Calu3 (cell line): ENCODE data around the gene FARP1. TPM values are rescaled to one million over a fixed set of nuclear protein-coding genes. Genes with fewer than 3 reads are reported as not detected.
"Not testable (repeated sequence)": the region's sequence is repeated elsewhere in the genome, so short reads cannot be mapped to it uniquely, and the experiment has no call there.

Source experiments
- BruUV-seq: library from RNA; stranded (reverse); fragments of 400-500 nt; replicated peaks from 2 replicates; lab custom pipeline; 2021; lab: Mats Ljungman, UMichigan
- CTCF ChIA-PET: fragments of 300-600 bp; sonication (Branson Sonifier 250); formaldehyde crosslinking; loops from one replicate; lab custom pipeline; 2022; ENCODE audit warnings: antibody characterized with exemption; lab: Charles Lee
- DNase-seq: peaks from one replicate; pipeline ENCODE4 v3.0.0; 2022
- H3K27ac Mint-ChIP-seq: one replicate; pipeline ENCODE4 v1.8.0; 2022; ENCODE audit warnings: mixed read lengths; ENCODE audit not compliant: unreplicated experiment
- H3K27me3 Mint-ChIP-seq: one replicate; pipeline ENCODE4 v1.8.0; 2022; ENCODE audit warnings: mixed read lengths; ENCODE audit not compliant: unreplicated experiment
- H3K36me3 Mint-ChIP-seq: one replicate; pipeline ENCODE4 v1.8.0; 2022; ENCODE audit warnings: mild to moderate bottlenecking, moderate library complexity, mixed read lengths; ENCODE audit not compliant: insufficient read depth, unreplicated experiment
- H3K4me1 Mint-ChIP-seq: one replicate; pipeline ENCODE4 v1.8.0; 2022; ENCODE audit warnings: mild to moderate bottlenecking, low read depth, mixed read lengths; ENCODE audit not compliant: unreplicated experiment
- H3K4me3 Mint-ChIP-seq: one replicate; pipeline ENCODE4 v1.8.0; 2022; ENCODE audit warnings: mild to moderate bottlenecking, low read depth, moderate library complexity, mixed read lengths; ENCODE audit not compliant: unreplicated experiment
- H3K9me3 Mint-ChIP-seq: one replicate; pipeline ENCODE4 v1.8.0; 2022; ENCODE audit warnings: low read depth, mixed read lengths; ENCODE audit not compliant: unreplicated experiment
- CTCF ChIP-seq: fragments of 200-600 bp; IDR thresholded peaks from one replicate; pipeline ENCODE4 v1.8.0; 2022; ENCODE audit warnings: antibody characterized with exemption; ENCODE audit not compliant: unreplicated experiment
- intact Hi-C: fragments of 100-400 bp; cut with micrococcal nuclease; formaldehyde crosslinking; loops from one replicate; pipeline ENCODE4 v1.10.0; 2022; ENCODE audit not compliant: unreplicated experiment
- total RNA-seq: library from RNA; stranded (reverse); gene quantifications from 2 replicates; pipeline ENCODE4 v1.2.3, GENCODE V29; 2022

The FARP1 gene
- total RNA-seq, 1 experiment from 2014 or later = 47.0 TPM

- H3K27ac Mint-ChIP-seq = no peak overlapping the region
- peaks cover 18% of the 10 kb centered on the region for H3K4me1 Mint-ChIP-seq
Observed at GRCh38 chr13:98270819-98271218, 127.9 kb downstream of the FARP1 start.

GRCh38 chr13:98271646-98272045 is 128.8 kb downstream of the FARP1 start:
- peaks cover 26% of the 10 kb centered on the region for H3K4me1 Mint-ChIP-seq
- CTCF ChIA-PET = interaction anchor here (1.1 kb wide), 1 partner anchor 8 kb away, joined by 3 read pairs; no protein-coding TSS in a partner anchor

More at GRCh38 chr13:98270819-98271218, 127.9 kb downstream of the FARP1 start:
- CTCF ChIA-PET = interaction anchor here (1.1 kb wide), 1 partner anchor 9 kb away, joined by 3 read pairs; no protein-coding TSS in a partner anchor
- no peaks in the 10 kb centered on the region for H3K27me3 Mint-ChIP-seq
- H3K4me3 Mint-ChIP-seq = no peak overlapping the region
- H3K36me3 Mint-ChIP-seq = peaks cover 7% of the 10 kb centered on the region
- H3K9me3 Mint-ChIP-seq = no peaks in the 10 kb centered on the region
- BruUV-seq = no TSS peak
- intact Hi-C loops = no loop called here
- DNase-seq = no peak
- no peak for TF ChIP-seq CTCF

GRCh38 chr13:98272549-98272948 is 129.7 kb downstream of the FARP1 start:
- Mint-ChIP-seq H3K4me3 (no peak overlapping the region), H3K36me3 (no peaks in the 10 kb centered on the region), H3K4me1 (peaks cover 26% of the 10 kb centered on the region), H3K27ac (no peak overlapping the region), H3K9me3 (no peaks in the 10 kb centered on the region), H3K27me3 (no peaks in the 10 kb centered on the region)
- no peak for DNase-seq
- no peak for TF ChIP-seq CTCF
- BruUV-seq = no TSS peak
- CTCF ChIA-PET = no interaction called here
- intact Hi-C loops = no loop called here

More at GRCh38 chr13:98271646-98272045, 128.8 kb downstream of the FARP1 start:
- DNase-seq, H3K36me3 Mint-ChIP-seq, H3K4me3 Mint-ChIP-seq, intact Hi-C loops, H3K27ac Mint-ChIP-seq, H3K9me3 Mint-ChIP-seq, BruUV-seq, H3K27me3 Mint-ChIP-seq: not testable (repeated sequence)

GRCh38 chr13:98273067-98273823 is 130.4 kb downstream of the FARP1 start:
- intact Hi-C loops = no loop called here
- CTCF ChIA-PET = no interaction called here
- H3K27me3 Mint-ChIP-seq = no peaks in the 10 kb centered on the region
- H3K4me1 Mint-ChIP-seq = peaks cover 26% of the 10 kb centered on the region
- BruUV-seq = no TSS peak
- H3K27ac Mint-ChIP-seq = no peak overlapping the region
- DNase-seq = no peak
- no peaks in the 10 kb centered on the region for H3K36me3 Mint-ChIP-seq
- no peak for TF ChIP-seq CTCF
- no peaks in the 10 kb centered on the region for H3K9me3 Mint-ChIP-seq
- no peak overlapping the region for H3K4me3 Mint-ChIP-seq
